HG02610 (cell line): ENCODE data around the gene HASPIN.
A peak's percentile ranks its signal among the peaks of the same experiment; 100 is the strongest.
"Not testable (repeated sequence)": the region's sequence is repeated elsewhere in the genome, so short reads cannot be mapped to it uniquely, and the experiment has no call there.

Source experiments
- ATAC-seq: cut with Tn5 transposase; IDR thresholded peaks from one replicate; pipeline ENCODE4 v1.9.1; 2021; ENCODE audit warnings: mild to moderate bottlenecking, moderate library complexity; ENCODE audit not compliant: unreplicated experiment

Gene HASPIN

DNA sequence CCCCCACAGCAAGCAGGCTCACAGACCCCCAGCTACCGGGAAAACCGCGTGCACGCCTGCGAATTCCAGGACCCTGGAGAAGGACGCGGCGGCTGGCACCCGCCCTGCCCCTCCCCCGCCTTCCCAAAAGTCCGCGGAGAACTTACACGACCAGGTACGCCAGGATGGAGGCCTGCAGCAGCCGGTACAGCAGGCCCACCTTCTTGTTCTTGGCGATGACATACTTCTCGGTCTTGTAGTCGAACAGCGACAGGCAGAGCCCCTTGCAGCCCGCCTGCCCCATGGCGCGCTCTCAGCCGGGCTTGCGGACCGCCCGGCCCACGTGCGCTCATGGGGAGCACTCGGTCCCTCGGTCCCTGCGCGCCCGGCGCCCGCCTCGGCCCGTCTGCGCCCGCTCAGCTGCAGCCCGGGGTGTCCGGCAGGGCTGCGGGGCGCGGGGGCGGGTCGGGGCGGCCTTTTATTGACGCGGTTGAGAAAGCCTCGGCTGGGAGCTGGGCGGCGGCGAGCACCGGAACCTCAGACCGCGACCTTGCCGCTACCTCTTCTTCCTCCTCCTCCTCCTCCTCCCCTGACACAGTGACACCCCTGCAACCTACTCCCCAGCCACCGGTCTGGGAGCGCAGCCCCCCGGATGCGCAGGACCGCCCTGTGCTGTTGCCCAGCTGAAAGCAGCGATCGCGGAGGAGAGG is 27.8 kb upstream of the HASPIN start, which contains the start of gene P2RX5:
P2RX5 (minus strand) TSS at position 433 of the 689 bp plus-strand sequence; CDS start at position 283, 150 bp downstream.
- no peak for ATAC-seq

DNA sequence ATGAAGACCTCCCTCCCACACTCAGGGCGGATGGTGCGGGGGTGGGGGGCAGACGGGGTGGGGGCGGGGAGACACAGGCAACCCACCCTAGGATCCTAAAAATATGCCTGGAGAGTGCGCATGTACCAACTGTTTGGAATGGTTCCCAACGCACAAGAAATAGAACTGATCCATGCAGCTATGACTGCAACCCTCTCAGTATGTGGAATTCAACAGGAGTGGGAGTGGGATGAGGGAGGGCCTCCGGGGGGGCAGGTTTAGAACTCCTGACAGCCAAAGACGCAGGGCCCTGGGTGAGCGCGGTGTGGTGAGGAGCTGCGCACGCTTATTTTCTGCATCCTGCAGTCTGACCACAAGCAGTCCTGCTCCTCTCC is 26.6 kb upstream of the HASPIN start:
- no peak for ATAC-seq

DNA sequence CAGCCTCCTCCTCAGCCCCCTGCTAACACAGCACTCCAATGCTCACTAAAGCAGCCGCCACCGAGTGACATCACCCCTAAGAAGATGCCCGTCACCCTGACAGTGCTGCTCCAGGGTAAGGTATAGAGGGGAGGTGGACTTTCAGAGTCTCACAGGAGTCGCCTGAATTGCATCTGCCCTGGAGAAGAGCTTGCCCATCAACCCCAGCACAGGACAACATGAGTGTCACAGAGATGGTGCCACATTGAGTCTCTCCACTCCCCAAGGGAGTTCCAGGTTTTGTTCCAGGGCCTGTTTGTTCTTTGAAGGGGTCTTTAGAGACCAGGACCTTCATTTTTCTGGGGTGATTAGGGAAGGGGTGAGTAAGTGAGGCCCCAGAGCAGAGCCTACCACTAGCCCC is 25.6 kb upstream of the HASPIN start:
- ATAC-seq = no peak

DNA sequence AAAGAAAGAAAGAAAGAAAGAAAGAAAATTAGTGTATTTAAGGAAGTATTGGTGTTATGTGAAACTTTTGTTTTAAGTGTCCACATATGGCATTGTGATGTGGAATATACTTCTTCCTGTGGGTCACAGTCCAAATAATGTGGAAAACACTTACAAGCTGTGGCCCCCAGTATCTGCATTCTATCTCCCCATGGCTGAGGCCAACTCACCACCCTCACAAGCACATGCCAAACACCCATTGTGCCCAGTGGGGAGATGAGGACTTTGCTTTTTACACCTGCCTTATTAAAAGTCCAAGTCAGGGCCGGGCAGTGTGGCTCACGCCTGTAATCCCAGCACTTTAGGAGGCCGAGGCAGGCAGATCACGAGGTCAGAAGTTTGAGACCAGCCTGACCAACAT is 23.8 kb upstream of the HASPIN start:
- ATAC-seq = no peak

DNA sequence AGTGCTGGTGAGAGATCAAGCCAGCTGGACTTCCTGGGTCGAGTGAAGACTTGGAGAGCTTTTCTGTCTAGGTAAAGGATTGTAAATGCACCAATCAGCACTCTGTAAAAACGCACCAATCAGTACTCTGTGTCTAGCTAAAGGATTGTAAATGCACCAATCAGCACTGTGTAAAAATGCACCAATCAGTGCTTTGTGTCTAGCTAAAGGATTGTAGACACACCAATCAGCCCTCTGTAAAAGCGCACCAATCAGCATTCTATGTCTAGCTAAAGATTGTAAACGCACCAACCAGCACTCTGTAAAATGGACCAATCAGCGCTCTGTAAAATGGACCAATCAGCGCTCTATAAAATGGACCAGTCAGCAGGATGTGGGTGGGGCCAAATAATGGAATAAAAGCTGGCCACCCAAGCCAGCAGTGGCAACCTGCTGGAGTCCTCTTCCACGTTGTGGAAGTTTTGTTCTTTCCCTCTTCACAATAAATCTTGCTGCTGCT is 21.6 kb upstream of the HASPIN start:
- not testable (repeated sequence) for ATAC-seq

DNA sequence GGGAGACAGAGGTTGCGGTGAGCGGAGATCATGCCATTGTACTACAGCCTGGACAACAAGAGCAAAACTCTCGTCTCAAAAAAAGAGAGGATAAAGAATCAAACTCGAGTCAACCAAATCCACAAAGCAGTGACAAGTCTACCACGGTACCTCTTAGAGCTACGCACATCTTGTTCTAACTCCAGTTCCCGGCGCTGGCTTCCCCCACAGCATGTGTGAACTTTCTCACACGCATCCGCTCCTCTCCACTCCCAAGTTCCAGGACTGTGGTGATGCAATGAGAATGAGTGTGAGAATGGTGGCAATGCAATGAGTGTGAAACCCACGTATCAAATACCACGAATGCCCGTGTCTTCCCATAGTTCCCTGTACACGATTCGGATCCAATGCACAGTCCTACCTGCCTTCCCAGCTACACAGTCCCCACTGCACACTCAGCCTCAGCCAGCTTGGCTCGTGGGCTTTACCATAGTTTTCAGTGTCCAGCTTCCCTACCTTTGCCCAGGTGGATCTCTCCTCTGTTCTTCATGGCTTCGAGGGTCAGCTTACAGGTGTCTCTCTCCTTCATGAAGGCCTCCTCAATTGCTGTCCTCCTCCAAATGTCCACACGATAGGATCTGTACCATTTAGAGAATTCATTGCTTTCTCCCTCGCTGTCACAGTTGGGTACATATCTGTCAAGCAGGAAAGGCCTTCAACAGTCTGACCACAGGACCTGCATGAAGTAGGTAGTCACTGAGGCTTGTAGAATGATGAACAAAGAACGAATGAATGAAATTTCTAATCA is 18.6 kb upstream of the HASPIN start:
- no peak for ATAC-seq

DNA sequence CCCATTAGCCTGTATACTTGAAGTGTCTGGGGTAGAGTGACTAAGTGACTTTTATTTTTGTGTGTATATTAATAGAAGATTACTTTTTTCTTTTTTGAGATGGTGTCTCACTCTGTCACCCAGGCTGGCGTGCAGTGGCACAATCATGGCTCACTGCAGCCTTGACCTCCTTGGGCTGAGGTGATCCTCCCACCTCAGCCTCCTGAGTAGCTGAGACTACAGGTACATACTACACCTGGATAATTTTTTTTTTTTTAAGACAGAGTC is 18.1 kb upstream of the HASPIN start:
- ATAC-seq = not testable (repeated sequence)

DNA sequence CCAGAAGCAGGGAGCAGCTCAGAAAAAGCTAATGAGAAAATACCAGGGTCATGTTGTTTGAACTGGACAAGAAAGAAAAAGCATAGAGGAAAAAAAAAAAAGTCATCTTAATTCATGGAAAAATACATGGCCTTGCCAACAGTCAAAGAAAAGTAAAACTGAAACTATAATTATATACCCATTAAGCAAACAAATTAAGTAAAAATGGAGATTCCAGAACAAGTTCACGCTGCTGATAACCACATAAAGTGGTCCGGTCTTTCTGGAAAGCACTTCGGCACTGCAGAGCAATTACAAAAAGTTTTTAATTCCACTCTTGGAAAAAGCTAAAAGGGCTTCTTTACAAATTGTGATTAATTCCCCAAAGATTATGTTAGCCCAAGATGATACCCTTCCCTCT is 15.3 kb upstream of the HASPIN start:
- ATAC-seq = no peak

DNA sequence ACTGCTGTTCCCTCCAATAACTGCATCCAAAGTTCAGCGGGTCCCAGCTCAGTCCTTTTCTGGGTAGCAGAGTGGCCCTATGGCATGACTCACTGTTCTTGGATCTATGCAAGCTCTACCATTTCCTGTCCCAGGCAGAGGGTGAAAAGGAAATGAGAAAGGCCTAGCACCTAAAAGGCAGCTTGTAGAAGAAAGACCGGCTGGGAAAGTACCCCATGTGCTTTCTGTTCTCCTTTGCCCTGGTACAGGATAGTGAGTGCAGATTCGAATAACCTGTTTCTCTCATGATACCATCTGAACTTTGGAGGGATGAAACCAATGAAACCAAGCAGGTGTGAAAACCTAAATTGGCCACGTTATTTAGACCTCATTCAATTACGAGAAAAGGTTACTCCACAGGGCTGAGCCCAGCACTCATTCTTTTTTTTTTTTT is 12.7 kb upstream of the HASPIN start:
- peak; percentile 90 for ATAC-seq

DNA sequence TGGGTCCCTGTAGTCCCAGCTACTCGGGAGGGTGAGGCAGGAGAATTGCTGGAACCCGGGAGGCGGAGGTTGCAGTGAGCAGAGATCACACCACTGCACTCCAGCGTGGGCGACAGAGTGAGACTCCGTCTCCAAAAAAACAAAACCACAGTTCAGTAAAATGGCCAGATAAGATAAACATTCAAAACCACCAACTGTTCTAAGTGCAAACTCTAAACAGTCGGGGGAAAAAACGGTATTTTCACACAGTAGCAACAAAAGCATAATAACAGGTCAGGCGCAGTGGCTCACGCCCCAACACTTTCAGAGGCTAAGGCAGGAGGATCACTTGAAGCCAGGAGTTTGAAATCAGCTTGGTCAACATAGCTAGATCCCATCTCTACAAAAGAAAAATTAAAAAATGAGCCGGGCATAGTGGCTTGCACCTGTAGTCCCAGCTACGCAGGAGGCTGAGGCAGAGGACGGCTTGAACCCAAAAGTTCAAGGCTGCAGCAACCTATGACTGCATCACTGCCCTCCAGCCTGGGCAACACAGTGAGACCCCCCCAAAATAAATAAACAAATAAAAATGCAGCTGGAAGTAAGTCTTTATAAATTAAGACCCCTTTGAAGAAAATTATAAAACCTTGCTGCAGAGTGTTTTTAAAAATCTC is 10.8 kb upstream of the HASPIN start:
- ATAC-seq = peak; percentile 33

DNA sequence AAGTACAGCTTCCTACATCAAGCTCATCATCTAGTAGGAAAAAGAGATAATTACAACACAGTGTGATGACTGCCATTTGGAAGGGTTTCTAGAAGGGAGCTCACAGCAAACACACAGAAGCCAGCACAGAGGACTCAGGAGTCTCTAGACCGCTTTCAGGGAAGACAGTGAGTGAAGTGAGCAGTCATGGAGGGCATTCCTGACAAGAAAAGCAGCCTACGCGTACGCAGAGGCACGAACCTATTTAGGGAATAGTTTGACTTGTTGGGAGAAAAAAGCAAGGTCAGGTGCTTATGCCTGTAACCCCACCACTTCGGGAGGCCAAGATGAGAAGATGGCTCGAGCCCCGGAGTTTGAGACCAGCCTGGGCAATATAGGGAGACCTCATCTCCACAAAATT is 8.4 kb upstream of the HASPIN start:
- ATAC-seq = no peak

DNA sequence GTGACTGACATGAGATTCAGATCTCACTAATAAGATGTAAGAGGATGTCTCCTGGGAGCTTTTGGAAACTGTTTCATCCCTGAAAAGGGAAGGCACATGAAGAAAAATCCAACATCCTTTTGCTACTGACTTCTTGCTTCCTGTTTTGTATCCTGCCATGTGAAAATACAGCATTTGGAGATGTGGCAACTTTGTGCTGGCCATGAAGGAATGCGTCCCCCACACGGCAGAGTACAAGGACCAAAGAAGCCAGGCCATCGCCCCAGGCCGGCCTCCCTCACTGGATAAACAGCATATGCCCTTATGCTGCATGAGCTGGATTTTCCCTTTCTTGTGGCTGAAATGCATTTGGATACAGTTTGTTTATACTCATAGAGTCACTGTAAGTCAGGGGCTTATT is 5.5 kb upstream of the HASPIN start:
- no peak for ATAC-seq

DNA sequence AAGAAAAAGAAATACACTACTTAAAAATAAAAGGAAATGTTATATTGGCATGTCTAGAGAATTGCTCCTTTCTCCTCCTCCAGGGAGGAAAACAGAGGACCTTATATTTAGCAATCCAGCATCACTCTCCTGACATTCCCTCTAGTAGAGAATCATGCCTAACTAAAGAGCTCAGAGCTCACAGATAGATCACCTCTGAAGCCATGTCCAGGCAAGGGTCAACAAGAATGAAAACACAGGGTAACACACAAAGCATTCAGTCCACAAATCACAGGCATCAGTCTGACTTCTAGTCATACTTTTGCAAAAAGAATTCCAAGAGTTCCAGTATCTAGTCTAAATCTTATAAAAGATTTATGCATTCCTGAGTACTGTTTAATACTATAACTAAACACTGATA is 4.4 kb upstream of the HASPIN start:
- ATAC-seq = no peak

DNA sequence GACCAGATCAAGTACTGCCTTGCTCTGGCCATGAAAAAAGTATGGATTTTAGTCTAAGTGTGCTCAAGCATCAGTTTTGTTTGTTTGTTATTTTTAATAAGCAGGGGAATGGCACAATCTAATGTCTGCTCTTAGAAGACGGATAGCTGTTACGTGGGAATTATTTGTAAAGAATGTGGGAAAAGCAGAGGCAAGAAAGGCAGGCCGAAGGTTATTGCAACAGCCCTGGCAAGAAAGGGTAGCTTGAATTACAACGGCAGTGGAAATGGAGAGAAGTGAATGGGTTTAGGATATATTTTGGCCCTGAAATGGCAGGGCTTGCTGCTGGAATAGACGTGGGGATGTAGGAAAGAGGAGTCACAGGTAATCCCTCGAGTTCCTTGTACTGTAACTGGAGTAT is 987 bp upstream of the HASPIN start:
- no peak for ATAC-seq

DNA sequence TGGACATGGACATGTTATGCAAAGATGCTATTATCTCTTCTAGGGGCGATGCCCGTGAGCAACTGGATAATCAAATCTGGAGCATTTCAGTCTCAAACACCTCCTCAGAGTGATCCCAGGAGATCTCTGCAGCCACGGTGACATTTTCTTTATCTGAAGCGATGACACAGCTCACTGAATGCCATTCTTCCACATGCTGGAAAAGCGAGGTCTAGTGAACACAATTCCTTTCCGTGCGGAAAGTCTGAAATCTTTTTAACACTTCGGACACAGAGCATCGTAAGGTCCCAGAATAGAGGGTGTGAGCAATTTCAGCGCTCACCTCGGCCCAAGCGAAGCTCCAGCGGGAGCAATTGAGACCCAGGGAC is 531 bp upstream of the HASPIN start:
- no peak for ATAC-seq

DNA sequence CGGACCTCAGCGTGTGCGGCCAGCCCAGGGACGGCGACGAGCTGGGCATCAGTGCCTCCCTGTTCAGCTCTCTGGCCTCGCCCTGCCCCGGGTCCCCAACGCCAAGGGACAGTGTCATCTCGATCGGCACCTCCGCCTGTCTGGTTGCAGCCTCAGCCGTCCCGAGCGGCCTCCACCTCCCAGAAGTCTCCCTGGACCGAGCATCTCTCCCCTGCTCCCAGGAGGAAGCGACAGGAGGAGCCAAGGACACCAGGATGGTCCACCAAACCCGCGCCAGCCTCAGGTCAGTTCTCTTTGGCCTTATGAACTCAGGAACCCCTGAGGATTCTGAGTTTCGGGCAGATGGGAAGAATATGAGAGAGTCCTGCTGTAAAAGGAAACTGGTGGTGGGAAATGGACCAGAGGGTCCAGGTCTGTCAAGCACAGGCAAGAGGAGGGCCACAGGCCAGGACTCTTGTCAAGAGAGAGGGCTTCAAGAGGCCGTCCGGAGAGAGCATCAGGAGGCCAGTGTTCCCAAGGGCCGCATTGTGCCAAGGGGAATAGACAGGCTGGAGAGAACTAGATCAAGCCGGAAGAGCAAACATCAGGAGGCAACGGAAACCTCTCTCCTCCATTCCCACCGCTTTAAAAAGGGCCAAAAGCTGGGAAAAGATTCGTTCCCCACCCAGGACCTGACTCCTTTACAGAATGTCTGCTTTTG is 825 bp downstream of the HASPIN start:
- no peak for ATAC-seq

DNA sequence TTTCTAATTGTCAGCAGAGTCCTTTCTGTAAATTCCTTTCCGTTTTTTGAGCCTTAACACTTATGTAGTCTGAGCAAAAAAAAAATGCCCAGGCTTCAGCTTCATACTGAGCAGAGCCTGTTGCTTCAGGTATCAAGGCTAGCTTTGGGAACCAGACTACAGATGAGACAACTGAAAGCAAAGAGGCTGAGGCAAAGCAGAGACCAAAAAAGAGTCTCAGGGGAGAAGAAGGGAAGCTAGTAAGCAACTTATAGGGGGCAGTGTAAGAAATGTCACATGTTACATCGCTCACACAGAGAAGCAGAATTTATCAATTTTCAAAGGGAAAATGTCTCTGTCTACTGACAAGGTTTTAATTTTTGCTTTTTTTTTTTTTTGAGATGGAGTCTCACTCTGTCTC is 3.3 kb downstream of the HASPIN start:
- ATAC-seq = no peak

DNA sequence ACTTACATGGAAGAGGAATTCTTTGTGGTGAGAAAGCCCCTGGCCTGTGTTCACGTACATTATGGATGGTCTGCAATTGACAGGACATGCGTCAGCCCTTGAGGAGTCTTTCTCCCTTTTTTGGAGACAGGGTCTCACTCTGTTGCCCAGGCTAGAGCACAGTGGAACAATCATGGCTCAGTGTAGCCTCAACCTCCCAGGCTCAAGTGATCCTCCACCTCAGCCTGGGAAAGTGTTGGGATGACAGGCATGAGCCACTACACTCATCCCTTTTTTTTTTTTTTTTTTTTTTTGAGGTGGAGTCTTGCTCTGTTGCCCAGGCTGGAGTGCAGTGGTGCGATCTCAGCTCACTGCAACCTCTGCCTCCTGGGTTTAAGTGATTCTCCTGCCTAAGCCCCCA is 4.4 kb downstream of the HASPIN start:
- ATAC-seq = not testable (repeated sequence)

DNA sequence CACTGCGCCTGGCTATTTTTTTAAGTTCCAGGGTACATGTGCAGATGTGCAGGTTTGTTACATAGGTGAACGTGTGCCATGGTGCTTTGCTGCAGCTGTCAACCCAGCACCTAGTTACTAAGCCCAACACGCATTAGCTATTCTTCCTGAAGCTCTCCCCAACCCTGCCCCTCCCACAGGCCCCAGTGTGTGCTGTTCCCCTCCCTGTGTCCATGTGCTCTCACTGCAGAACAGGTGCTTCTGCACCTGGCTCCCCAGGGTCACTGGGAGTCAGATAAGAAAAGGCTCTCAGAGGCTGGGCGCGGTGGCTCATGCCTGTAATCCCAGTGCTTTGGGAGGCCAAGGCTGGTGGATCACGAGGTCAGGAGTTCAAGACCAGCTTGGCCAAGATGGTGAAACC is 6.2 kb downstream of the HASPIN start:
- ATAC-seq = no peak

DNA sequence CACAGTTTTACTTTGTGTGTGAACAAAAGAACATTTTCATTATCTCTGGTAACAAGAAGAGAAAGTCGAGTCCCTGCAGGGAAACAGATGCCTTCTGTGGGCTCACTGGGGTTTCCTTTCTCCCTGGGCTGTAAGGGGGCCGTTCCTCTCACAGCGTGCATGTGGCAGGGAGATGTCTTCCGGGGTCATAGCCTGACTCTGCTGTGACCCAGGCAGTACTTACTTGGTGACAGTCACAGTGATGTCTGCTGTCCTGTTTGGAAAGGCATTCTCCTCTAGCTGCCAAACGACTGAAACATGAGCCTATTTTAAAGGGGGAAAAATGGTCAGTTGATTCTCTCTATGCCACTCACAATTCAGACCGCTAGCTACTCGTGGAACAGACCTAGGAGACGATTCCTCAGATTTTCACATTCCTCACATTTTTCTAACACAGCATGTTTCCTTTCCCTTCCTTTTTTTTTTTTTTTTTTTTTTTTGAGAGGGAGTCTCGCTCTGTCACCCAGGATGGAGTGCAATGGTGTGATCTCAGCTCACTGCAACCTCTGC is 7.3 kb downstream of the HASPIN start:
- no peak for ATAC-seq

DNA sequence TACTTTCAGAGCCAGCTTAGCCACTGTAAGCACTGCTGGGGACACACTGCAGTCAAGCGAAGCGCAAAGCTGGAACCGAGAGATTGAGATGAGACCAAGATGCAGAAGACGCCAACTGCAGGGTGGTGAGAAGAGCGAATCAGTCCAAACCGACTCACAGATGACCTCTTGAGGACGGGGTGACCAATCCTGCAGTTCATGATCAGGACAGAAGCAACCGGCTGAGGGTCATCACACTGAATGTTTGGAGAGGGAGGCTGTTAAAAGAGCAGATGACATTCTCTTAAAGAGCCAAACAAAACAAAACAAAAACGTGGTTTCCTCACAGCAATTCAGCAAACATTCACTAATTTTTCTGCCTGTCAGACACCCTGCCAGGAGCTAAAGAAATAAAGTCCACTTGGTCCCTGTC is 8.5 kb downstream of the HASPIN start:
- peak; percentile 73 for ATAC-seq
